GM12872 (cell line): ENCODE results near the gene TBL1X.

Experiments
- CTCF ChIP-seq: IDR thresholded peaks from 3 replicates; pipeline ENCODE4 v1.5.1; 2011; ENCODE audit warnings: low read depth, mild to moderate bottlenecking, low read length, moderate library complexity; ENCODE audit not compliant: insufficient read depth

TBL1X gene

GRCh38 chrX:9785254-9785943 is 320.5 kb downstream of the TBL1X start:
- TF ChIP-seq CTCF: no peak

GRCh38 chrX:9785944-9786797 is 321.3 kb downstream of the TBL1X start, which contains the start of gene SHROOM2:
TSS of gene SHROOM2 (plus strand) at chrX:9786429. CDS start at chrX:9786546, 117 bp downstream.
- no peak for TF ChIP-seq CTCF

- no peak for TF ChIP-seq CTCF
Observed at GRCh38 chrX:9786798-9787635, 322.2 kb downstream of the TBL1X start.

GRCh38 chrX:9788911-9789310 is 324.1 kb downstream of the TBL1X start:
- TF ChIP-seq CTCF: no peak

GRCh38 chrX:9789555-9789954 is 324.7 kb downstream of the TBL1X start:
- TF ChIP-seq CTCF: no peak
